ENCODE results near the gene ETV6. TPM values are rescaled to one million over a fixed set of nuclear protein-coding genes. Genes with fewer than 3 reads are reported as not detected.

The ETV6 gene
- total RNA-seq, 1 donor from 2014 or later = 16.9 TPM

DNA sequence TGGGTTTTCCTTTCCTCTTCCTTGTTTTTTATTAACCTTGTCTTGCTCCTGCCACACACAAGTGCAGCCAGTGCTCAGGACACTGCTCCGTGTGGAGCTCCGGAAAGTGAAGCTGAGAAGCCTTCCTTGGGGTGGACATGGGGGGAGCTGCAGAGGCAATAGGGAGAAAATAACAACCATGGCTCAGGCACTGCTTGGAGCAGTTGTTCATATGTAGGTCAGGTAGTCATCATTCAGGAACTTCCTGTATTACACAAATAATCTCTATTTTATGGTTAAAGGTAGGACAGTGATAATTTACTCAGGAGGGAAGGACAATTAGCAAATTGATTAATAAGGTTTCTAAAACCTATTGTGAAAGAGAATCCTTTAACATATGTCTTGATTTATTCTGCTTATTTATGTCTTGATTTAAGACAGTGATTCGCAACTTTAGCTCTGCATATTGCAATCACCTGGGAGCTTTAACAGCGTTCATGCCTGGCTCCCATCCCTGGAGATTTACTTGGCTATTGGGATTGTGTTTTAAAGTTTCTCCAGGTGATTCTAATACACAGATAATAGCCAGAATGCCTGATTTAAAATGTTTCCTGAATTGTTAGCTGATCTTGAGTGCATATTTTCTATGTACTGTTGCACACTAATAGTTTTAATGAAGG is 92.1 kb downstream of the ETV6 start:
- TF ChIP-seq, protein P1, sequence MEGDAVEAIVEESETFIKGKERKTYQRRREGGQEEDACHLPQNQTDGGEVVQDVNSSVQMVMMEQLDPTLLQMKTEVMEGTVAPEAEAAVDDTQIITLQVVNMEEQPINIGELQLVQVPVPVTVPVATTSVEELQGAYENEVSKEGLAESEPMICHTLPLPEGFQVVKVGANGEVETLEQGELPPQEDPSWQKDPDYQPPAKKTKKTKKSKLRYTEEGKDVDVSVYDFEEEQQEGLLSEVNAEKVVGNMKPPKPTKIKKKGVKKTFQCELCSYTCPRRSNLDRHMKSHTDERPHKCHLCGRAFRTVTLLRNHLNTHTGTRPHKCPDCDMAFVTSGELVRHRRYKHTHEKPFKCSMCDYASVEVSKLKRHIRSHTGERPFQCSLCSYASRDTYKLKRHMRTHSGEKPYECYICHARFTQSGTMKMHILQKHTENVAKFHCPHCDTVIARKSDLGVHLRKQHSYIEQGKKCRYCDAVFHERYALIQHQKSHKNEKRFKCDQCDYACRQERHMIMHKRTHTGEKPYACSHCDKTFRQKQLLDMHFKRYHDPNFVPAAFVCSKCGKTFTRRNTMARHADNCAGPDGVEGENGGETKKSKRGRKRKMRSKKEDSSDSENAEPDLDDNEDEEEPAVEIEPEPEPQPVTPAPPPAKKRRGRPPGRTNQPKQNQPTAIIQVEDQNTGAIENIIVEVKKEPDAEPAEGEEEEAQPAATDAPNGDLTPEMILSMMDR (IDR thresholded peaks at IDR 0.05; ENCODE audit: borderline replicate concordance) = no peak
- Histone ChIP-seq H3K4me3 (no peak overlapping the region), H3K9me3 (replicated peaks) (no peaks in the 10 kb centered on the region), H3K4me1 (peaks cover 32% of the 10 kb centered on the region), H3K27me3 (ENCODE audit: low read depth) (no peaks in the 10 kb centered on the region), H3K27ac (replicated peaks) (no peak overlapping the region), H3K36me3 (no peaks in the 10 kb centered on the region)
- DNase-seq = no peak
- intact Hi-C loops (cut with micrococcal nuclease) = no loop called here

DNA sequence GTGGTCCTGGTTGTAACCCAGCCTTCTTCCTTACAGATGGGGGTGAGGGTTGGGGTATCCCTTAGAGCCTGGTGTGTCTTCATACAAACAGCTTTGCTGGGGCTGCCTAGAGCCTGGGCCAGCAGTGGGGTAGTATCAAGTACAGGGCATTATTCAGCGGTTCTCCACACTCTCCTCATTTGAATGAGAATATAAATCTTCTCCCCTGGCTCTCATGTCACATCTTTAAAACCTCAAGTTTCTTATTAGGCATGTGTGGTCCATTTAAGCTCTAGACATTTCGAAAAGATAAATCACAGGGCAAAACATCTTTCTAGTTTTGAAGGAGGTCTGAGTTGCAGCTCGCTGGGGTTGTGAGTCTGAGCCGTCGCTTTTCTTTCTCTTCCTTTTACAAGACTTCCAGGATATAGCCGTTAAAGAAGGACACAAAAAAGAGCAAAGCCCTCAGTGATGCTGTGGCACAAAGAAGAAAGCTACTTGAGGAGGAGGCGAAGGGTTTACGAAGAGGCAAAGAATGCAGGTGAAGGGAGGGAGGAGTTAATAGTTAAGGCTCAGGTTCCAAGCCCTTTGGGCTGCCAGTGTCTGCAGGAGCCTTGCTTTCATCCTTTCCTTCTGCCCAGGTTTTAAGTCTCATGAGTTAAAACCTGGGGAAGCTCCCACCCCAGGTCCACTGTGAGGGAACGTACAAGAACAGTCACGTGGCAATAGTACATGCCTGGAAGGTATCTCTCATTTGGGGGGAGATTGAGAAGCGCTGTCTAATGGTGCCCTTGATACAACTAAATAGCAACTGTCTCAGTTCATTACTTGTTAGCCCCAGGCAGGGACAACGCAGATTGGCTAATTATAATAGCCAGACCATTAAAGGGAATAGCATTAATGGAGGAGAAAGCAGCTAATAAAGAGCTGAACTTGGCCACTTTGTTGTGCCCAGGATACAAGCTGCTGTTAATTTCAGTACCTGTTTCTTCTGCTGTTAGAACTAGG is 94.2 kb downstream of the ETV6 start:
- Histone ChIP-seq H3K36me3 (no peaks in the 10 kb centered on the region), H3K27me3 (ENCODE audit: low read depth) (no peaks in the 10 kb centered on the region), H3K4me1 (peaks cover 39% of the 10 kb centered on the region), H3K4me3 (no peak overlapping the region), H3K9me3 (replicated peaks) (no peaks in the 10 kb centered on the region), H3K27ac (replicated peaks) (no peak overlapping the region)
- TF ChIP-seq, protein P1 (IDR thresholded peaks at IDR 0.05; ENCODE audit: borderline replicate concordance) = no peak
- no peak for DNase-seq
- intact Hi-C loops (cut with micrococcal nuclease) = no loop called here

DNA sequence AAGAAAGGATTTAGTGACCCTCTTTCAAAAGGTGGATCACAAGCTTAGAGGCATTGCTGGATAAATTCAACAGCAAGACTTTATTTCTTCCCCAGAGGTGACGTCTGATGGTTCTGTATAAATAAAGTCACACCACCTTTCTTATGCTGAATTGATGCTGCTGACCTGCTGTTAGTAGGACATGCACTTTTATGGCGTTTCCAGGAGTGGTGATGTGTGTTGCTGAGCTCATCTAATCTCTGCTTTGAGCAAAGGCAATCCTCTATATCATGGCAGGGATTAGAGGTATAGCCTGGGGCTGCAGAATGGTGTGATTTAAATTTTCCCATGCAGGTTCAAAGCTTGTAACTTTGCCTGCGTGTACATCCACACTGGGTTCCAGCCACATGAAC is 94.9 kb downstream of the ETV6 start:
- no peaks in the 10 kb centered on the region for H3K27me3 ChIP-seq (ENCODE audit: low read depth)
- no peaks in the 10 kb centered on the region for H3K36me3 ChIP-seq
- no peak overlapping the region for H3K27ac ChIP-seq (replicated peaks)
- no peak for DNase-seq
- intact Hi-C loops (cut with micrococcal nuclease) = no loop called here
- H3K4me1 ChIP-seq = peaks cover 39% of the 10 kb centered on the region
- TF ChIP-seq, protein P1 (IDR thresholded peaks at IDR 0.05; ENCODE audit: borderline replicate concordance) = no peak
- no peaks in the 10 kb centered on the region for H3K9me3 ChIP-seq (replicated peaks)
- no peak overlapping the region for H3K4me3 ChIP-seq

DNA sequence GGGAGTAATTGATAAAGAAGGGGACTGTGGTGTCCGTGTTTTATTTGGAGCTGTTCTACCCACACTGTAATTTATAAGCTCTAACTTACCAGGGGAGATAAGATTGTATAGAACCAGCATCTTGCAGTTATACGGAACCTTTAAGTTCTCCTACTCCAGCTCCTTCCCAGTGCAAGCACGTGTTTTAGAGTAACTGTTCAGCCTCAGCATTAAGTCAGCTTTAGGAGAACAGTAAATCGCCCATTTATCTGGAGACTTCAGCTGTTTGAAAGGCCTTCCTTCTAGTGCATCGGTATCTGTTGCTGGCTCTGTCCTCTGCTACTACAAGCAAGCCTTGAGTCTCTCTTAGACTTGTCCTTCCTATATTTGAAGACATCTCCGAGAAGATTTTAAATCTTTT is 95.6 kb downstream of the ETV6 start:
- no peaks in the 10 kb centered on the region for H3K9me3 ChIP-seq (replicated peaks)
- no peaks in the 10 kb centered on the region for H3K27me3 ChIP-seq (ENCODE audit: low read depth)
- intact Hi-C loops (cut with micrococcal nuclease) = no loop called here
- no peak overlapping the region for H3K4me3 ChIP-seq
- DNase-seq = no peak
- H3K36me3 ChIP-seq = no peaks in the 10 kb centered on the region
- peaks cover 36% of the 10 kb centered on the region for H3K4me1 ChIP-seq
- TF ChIP-seq, protein P1 (IDR thresholded peaks at IDR 0.05; ENCODE audit: borderline replicate concordance) = no peak
- H3K27ac ChIP-seq (replicated peaks) = no peak overlapping the region

DNA sequence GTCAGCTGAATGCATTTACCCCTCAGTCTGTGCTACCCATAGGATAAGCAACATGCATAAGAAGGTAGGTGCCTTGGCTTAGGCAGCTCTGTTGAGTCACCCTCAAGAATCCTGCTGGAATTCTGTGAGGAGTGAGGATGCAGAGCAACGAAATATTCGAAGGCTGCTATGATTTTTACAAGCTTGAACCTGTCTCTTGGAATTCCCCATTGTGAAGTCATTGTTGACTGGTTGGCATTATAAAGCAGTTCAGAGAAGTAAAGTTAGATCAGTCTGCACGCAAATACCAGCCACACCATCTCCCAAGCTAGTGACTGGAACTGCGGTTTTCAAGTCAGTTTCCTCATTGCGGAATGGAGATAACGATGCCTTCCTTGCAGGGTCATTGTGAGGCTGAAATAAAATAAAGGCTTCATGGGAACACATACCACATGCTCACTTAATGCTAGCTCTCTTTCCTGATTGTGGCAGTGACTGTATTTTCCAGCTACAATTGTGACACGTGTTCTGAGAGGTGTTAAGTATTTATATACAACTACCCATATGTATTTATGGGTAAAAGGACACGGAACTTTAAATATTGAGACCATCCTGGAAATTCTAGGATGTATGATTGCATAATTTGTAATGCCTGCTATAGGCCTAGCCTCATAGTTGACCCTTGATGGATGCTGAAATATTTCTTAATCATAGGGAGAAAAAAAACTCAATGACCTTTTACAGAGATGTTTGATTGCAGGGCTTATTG is 96.7 kb downstream of the ETV6 start:
- DNase-seq = no peak
- TF ChIP-seq, protein P1 (IDR thresholded peaks at IDR 0.05; ENCODE audit: borderline replicate concordance) = no peak
- Histone ChIP-seq H3K27me3 (ENCODE audit: low read depth) (no peaks in the 10 kb centered on the region), H3K27ac (replicated peaks) (no peak overlapping the region), H3K9me3 (replicated peaks) (no peaks in the 10 kb centered on the region), H3K4me3 (no peak overlapping the region), H3K4me1 (peaks cover 27% of the 10 kb centered on the region), H3K36me3 (no peaks in the 10 kb centered on the region)
- intact Hi-C loops (cut with micrococcal nuclease) = no loop called here

All from left ventricle myocardium inferior (tissue), 1 donor.